ENCODE data around the gene STMP1. TPM values are rescaled to one million over a fixed set of nuclear protein-coding genes. Genes with fewer than 3 reads are reported as not detected.
A peak's percentile ranks its signal among the peaks of the same experiment; 100 is the strongest.

STMP1 gene
- total and polyA plus RNA-seq, 2 of the 4 experiments (the other 2 are of a cell fraction) = 6.1 to 28.3 TPM

- in situ Hi-C loops (cut with MboI; ENCODE audit: low sequenced_read_pairs) = no loop called here
- Histone ChIP-seq H3K4me1 (ENCODE audit: control insufficient read depth, insufficient read depth, low read length) (peaks cover 9% of the 10 kb centered on the region), H2AK5ac (ENCODE audit: low read depth, low read length) (no peak overlapping the region), H4K20me1 (ENCODE audit: insufficient read depth, low read length) (peaks cover 29% of the 10 kb centered on the region), H3K9me3 (ENCODE audit: control insufficient read depth, insufficient read depth, low read length) (no peaks in the 10 kb centered on the region), H3K4me3 (ENCODE audit: insufficient read depth, low read depth, low read length) (no peak overlapping the region), H3K79me1 (ENCODE audit: low read depth in 1 of 2, low read length in 2 of 2) (peaks cover 11 to 55% of the 10 kb centered on the region in 2 experiments), H2AK9ac (replicated peaks; ENCODE audit: low read depth, low read length, poor library complexity) (no peak overlapping the region), H3K18ac (ENCODE audit: low read depth, low read length) (0 out of 2 replicates have a peak overlapping the region, but pooled peaks have one; percentile 20), H3K36me3 (ENCODE audit: control insufficient read depth, insufficient read depth, low read length) (peaks cover 5% of the 10 kb centered on the region), H3K9ac (ENCODE audit: low read depth, low read length) (no peak overlapping the region), H2AFZ (replicated peaks; ENCODE audit: low read length, poor library complexity) (no peak overlapping the region), H3K4me2 (ENCODE audit: low read depth, low read length) (peak overlapping the region; percentile 16; the same call in 1 of the 2 replicates), H3K23ac (ENCODE audit: low read depth, low read length) (peak overlapping the region; percentile 36; the same call in 1 of the 2 replicates), H4K91ac (ENCODE audit: insufficient read depth, low read depth, low read length) (no peak overlapping the region), H3K4ac (ENCODE audit: low read depth, low read length) (peak overlapping the region; percentile 38; the same call in 1 of the 2 replicates), H3K27ac (ENCODE audit: insufficient read depth, low read length) (no peak overlapping the region), H2BK20ac (ENCODE audit: low read depth, low read length) (peak overlapping the region; percentile 75; the same call in 1 of the 2 replicates), H4K8ac (ENCODE audit: low read depth in 2 of 2, low read length in 2 of 2) (0 out of 4 replicates have a peak overlapping the region, but pooled peaks of 1 of the 2 experiments have one; percentile 26), H4K5ac (ENCODE audit: low read depth, low read length) (peak overlapping the region; percentile 38; the same call in 1 of the 2 replicates), H3K14ac (replicated peaks; ENCODE audit: low read depth, low read length) (peak overlapping the region; percentile 40; the same call in 1 of the 2 replicates), H3K9me1 (ENCODE audit: insufficient read depth, low read length) (peaks cover 5% of the 10 kb centered on the region; the same call in 1 of the 2 replicates), H3K56ac (ENCODE audit: extremely low read depth, insufficient read depth, low read length) (no peak overlapping the region), H3K27me3 (ENCODE audit: control insufficient read depth, insufficient read depth, low read length) (no peaks in the 10 kb centered on the region), H2BK120ac (ENCODE audit: low read depth, low read length) (peak overlapping the region; percentile 27; the same call in 1 of the 2 replicates), H2BK5ac (ENCODE audit: low read depth, low read length, poor library complexity, severe bottlenecking) (peak overlapping the region; percentile 64), H2BK15ac (ENCODE audit: low read depth, low read length) (no peak overlapping the region; the same call in 2 of the 3 replicates)
- peak; percentile 71 for ATAC-seq (ENCODE audit: low read depth)
- dilution Hi-C loops (cut with HindIII; ENCODE audit: low sequenced_read_pairs, unreplicated experiment) = no loop called here
- no CpG with 5 or more reads among the region's 3 CpGs for WGBS, 2 experiments (ENCODE audit: extremely low coverage in 2 of 2, insufficient read length in 1 of 2)
- no TSS peak for BruUV-seq (replicated peaks)
- peak; percentile 84 for DNase-seq
- POLR2A ChIA-PET (ENCODE audit: unreplicated experiment) = no interaction called here
- TF ChIP-seq RAD21 (IDR thresholded peaks at IDR 0.05; ENCODE audit: low read length) (peak; percentile 91), RFX5 (IDR thresholded peaks at IDR 0.05; ENCODE audit: low read depth, low read length) (no peak), NFE2L2 (IDR thresholded peaks at IDR 0.05; ENCODE audit: low read depth, low read length) (no peak), MXI1 (IDR thresholded peaks at IDR 0.05; ENCODE audit: borderline replicate concordance, low read depth, low read length) (no peak), FOS (IDR thresholded peaks at IDR 0.05; ENCODE audit: low read depth, low read length) (no peak), CHD1 (IDR thresholded peaks at IDR 0.05; ENCODE audit: low read depth, low read length) (no peak), SMC3 (IDR thresholded peaks at IDR 0.05; ENCODE audit: low read depth, low read length) (peak; percentile 89), CTCF (conservative IDR thresholded peaks at IDR 0.05; ENCODE audit: low read depth, low read length) (peak; percentile 88), BHLHE40 (IDR thresholded peaks at IDR 0.05; ENCODE audit: low read depth, low read length) (no peak), MAFK (IDR thresholded peaks at IDR 0.05; ENCODE audit: low read depth, low read length) (no peak), POLR2A (IDR thresholded peaks at IDR 0.05; ENCODE audit: low read depth, low read length) (no peak)
- TF ChIP-seq, protein P1, sequence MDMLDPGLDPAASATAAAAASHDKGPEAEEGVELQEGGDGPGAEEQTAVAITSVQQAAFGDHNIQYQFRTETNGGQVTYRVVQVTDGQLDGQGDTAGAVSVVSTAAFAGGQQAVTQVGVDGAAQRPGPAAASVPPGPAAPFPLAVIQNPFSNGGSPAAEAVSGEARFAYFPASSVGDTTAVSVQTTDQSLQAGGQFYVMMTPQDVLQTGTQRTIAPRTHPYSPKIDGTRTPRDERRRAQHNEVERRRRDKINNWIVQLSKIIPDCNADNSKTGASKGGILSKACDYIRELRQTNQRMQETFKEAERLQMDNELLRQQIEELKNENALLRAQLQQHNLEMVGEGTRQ (IDR thresholded peaks at IDR 0.05; ENCODE audit: low read depth, low read length) = no peak
- intact Hi-C loops (cut with micrococcal nuclease) = loop anchor here (1.0 to 10.0 kb wide), 3 partner anchors 124 to 337 kb away; partner anchors contain the start of gene MTPN
- CTCF ChIA-PET = interaction anchor here (0.8 to 3.7 kb wide), 12 partner anchors 9 to 128 kb away, joined by 3 to 24 read pairs (median 5); partner anchors contain the start of gene STMP1
Observed at GRCh38 chr7:135672560-135673359, 10.4 kb downstream of the STMP1 start.

Measured in IMR-90 (cell line).